HepG2 (cell line): ENCODE data around the gene PODXL.

Source experiments
- CHD2 ChIP-seq: IDR thresholded peaks from 2 replicates; pipeline ENCODE4 v1.6.1; 2011; ENCODE audit warnings: low read depth, low read length, improper control_type of control experiment
- CHD4 ChIP-seq: fragments of 200-600 bp; sonication (generic); IDR thresholded peaks from 2 replicates; pipeline ENCODE4 v1.7.0; 2017; ENCODE audit warnings: mild to moderate bottlenecking, low read length, borderline replicate concordance
- EZH2 ChIP-seq: conservative IDR thresholded peaks from 2 replicates; pipeline ENCODE4 v1.6.1; 2012; ENCODE audit warnings: mild to moderate bottlenecking, low read depth, low read length, moderate library complexity
- IRF2 ChIP-seq: IDR thresholded peaks from 2 replicates; pipeline ENCODE4 v1.6.1; 2018; ENCODE audit warnings: missing genetic modification reagents, missing compliant biosample characterization
- MTA1 ChIP-seq: sonication (generic); formaldehyde crosslinking; IDR thresholded peaks from 2 replicates; pipeline ENCODE4 v1.4.0; 2020; ENCODE audit warnings: missing genetic modification reagents, mild to moderate bottlenecking, borderline replicate concordance
- POLR2A ChIP-seq, 2 experiments: IDR thresholded peaks; 2 replicates each; pipeline ENCODE4 v1.6.1; 2011; ENCODE audit warnings: low read depth in 2 of 2, low read length in 2 of 2, mild to moderate bottlenecking in 1 of 2, moderate library complexity in 1 of 2; ENCODE audit not compliant: insufficient read depth in 1 of 2
- POLR2AphosphoS5 ChIP-seq: IDR thresholded peaks from 2 replicates; pipeline ENCODE4 v1.6.1; 2012; ENCODE audit warnings: low read depth, low read length
- RAD21 ChIP-seq: fragments of 450-650 bp; formaldehyde crosslinking; IDR thresholded peaks from 2 replicates; pipeline ENCODE4 v1.5.0; 2020; ENCODE audit warnings: mild to moderate bottlenecking
- RXRA ChIP-seq: sonication (generic); formaldehyde crosslinking; IDR thresholded peaks from 2 replicates; pipeline ENCODE4 v1.5.1; 2020; ENCODE audit warnings: missing genetic modification reagents
- ZFP36 ChIP-seq: fragments of 150-350 bp; IDR thresholded peaks from 2 replicates; pipeline ENCODE4 v1.6.1; 2018; ENCODE audit warnings: borderline replicate concordance, low read length, low read depth; ENCODE audit not compliant: partially characterized antibody
- ZNF10 ChIP-seq: sonication (generic); formaldehyde crosslinking; IDR thresholded peaks from 2 replicates; pipeline ENCODE4 v1.4.0; 2020; ENCODE audit warnings: mild to moderate bottlenecking, low read depth, missing genetic modification reagents, borderline replicate concordance
- TF ChIP-seq, protein P1 (sequence below): sonication (generic); formaldehyde crosslinking; IDR thresholded peaks from 2 replicates; pipeline ENCODE4 v1.4.0; 2020; ENCODE audit warnings: missing genetic modification reagents
- TF ChIP-seq, protein P2 (sequence below): sonication (generic); formaldehyde crosslinking; IDR thresholded peaks from 2 replicates; pipeline ENCODE4 v1.8.0; 2022; ENCODE audit warnings: low read depth, missing genetic modification reagents
- TF ChIP-seq, protein P3 (sequence below): sonication (generic); formaldehyde crosslinking; conservative IDR thresholded peaks from 2 replicates; pipeline ENCODE4 v1.8.0; 2022; ENCODE audit warnings: missing genetic modification reagents

DNA sequence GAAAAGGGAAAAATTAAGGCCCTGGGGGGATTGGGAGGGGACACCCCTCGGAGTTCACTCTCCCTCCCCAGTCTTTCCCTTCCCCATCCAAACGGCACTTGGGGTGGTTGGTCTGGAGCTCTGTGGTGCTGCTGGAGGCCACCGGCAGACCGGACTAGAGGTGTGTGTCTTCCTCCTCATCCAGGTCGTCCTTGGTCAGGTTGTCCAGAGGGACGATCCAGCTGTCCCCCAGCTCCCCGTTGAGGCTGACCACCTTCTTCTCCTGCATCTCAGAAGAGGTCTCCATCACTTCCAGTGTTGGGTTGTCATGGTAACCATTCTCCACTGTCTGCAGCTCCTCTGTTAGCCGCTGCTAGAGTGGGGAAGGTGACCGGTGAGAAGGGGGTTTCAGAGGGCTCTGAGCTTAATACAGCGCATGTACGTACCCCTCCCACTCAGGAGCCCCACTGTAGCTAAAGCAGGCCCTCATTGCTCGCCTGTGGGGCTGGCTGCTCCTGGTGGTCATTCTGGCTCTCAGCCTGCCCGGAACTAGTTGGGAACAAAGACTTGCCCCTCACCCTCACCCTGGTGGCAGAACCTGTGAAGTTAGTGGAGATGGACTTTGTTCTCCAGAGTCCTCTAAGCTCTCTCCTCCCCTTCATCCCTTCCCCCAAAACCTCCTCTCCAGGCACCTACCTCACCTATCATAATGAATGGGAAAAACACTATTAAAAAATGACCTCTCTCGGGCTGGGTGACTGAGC is 52.1 kb downstream of the PODXL start:
- no peak for TF ChIP-seq CHD2
- TF ChIP-seq POLR2AphosphoS5, result no peak
- TF ChIP-seq, protein P1, sequence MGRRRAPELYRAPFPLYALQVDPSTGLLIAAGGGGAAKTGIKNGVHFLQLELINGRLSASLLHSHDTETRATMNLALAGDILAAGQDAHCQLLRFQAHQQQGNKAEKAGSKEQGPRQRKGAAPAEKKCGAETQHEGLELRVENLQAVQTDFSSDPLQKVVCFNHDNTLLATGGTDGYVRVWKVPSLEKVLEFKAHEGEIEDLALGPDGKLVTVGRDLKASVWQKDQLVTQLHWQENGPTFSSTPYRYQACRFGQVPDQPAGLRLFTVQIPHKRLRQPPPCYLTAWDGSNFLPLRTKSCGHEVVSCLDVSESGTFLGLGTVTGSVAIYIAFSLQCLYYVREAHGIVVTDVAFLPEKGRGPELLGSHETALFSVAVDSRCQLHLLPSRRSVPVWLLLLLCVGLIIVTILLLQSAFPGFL (CRISPR knock-in tag), result no peak
- TF ChIP-seq ZNF10 (CRISPR knock-in tag), result no peak
- TF ChIP-seq, protein P2, sequence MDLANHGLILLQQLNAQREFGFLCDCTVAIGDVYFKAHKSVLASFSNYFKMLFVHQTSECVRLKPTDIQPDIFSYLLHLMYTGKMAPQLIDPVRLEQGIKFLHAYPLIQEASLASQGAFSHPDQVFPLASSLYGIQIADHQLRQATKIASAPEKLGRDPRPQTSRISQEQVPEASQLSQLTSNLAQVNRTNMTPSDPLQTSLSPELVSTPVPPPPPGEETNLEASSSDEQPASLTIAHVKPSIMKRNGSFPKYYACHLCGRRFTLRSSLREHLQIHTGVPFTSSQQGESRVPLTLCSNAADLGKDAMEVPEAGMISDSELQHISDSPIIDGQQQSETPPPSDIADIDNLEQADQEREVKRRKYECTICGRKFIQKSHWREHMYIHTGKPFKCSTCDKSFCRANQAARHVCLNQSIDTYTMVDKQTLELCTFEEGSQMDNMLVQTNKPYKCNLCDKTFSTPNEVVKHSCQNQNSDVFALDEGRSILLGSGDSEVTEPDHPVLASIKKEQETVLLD (CRISPR knock-in tag), result no peak
- TF ChIP-seq, protein P3, sequence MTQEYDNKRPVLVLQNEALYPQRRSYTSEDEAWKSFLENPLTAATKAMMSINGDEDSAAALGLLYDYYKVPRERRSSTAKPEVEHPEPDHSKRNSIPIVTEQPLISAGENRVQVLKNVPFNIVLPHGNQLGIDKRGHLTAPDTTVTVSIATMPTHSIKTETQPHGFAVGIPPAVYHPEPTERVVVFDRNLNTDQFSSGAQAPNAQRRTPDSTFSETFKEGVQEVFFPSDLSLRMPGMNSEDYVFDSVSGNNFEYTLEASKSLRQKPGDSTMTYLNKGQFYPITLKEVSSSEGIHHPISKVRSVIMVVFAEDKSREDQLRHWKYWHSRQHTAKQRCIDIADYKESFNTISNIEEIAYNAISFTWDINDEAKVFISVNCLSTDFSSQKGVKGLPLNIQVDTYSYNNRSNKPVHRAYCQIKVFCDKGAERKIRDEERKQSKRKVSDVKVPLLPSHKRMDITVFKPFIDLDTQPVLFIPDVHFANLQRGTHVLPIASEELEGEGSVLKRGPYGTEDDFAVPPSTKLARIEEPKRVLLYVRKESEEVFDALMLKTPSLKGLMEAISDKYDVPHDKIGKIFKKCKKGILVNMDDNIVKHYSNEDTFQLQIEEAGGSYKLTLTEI, result no peak
- no peak for TF ChIP-seq POLR2A (IDR thresholded peaks at IDR 0.05; ENCODE audit: insufficient read depth in 1 of 2, low read depth in 2 of 2, low read length in 2 of 2)
- no peak for TF ChIP-seq RAD21 (CRISPR knock-in tag)
- no peak for TF ChIP-seq IRF2
- TF ChIP-seq RXRA (CRISPR knock-in tag), result no peak
- TF ChIP-seq ZFP36, result no peak
- no peak for TF ChIP-seq CHD4
- TF ChIP-seq EZH2, result no peak
- TF ChIP-seq MTA1 (CRISPR knock-in tag), result no peak
